Ascending aorta (tissue), 2 donors: ENCODE measurements around the gene EMSY. TPM values are rescaled to one million over a fixed set of nuclear protein-coding genes. Genes with fewer than 3 reads are reported as not detected.

ENCODE experiments used
- DNase-seq, 2 donors: peaks; one replicate each; pipeline ENCODE4 v3.0.0-alpha.2; 2019; ENCODE audit warnings: low spot score in 2 of 2
- H3K27ac ChIP-seq, 2 donors: fragments of 200-600 bp; sonication (generic); one replicate each; pipeline ENCODE4 v1.5.1; 2016 to 2017; ENCODE audit warnings: mild to moderate bottlenecking in 1 of 2
- H3K27me3 ChIP-seq: fragments of 200-600 bp; sonication (generic); one replicate; pipeline ENCODE4 v1.5.1; 2017
- H3K36me3 ChIP-seq, 2 donors: fragments of 200-600 bp; sonication (generic); one replicate each; pipeline ENCODE4 v1.5.1; 2016
- H3K4me1 ChIP-seq, 2 donors: fragments of 200-600 bp; sonication (generic); one replicate each; pipeline ENCODE4 v1.5.1; 2016 to 2017; ENCODE audit warnings: mild to moderate bottlenecking in 1 of 2
- H3K4me3 ChIP-seq, 2 donors: fragments of 200-600 bp; sonication (generic); one replicate each; pipeline ENCODE4 v1.5.1; 2016 to 2017; ENCODE audit warnings: mild to moderate bottlenecking in 1 of 2
- H3K9me3 ChIP-seq, 2 donors: fragments of 200-600 bp; sonication (generic); one replicate each; pipeline ENCODE4 v1.5.1; 2016
- CTCF ChIP-seq, 3 experiments: fragments of 200-600 bp in 2 of 3; fragments of 450-650 bp in 1 of 3; sonication (generic) in 2 of 3; IDR thresholded peaks; one replicate each; pipeline ENCODE4 v1.5.1; 2016 to 2019; ENCODE audit warnings: antibody characterized with exemption in 3 of 3, mild to moderate bottlenecking in 1 of 3, moderate library complexity in 1 of 3
- intact Hi-C: fragments of 100-400 bp; cut with DNase I; formaldehyde crosslinking; loops from one replicate; pipeline ENCODE4 v1.15.1; 2023
- total RNA-seq: library from RNA; depleted of rRNA; stranded (reverse); fragments of >200 nt; gene quantifications from one replicate; pipeline ENCODE4 v1.1.0, GENCODE V29; 2016

EMSY gene
- total RNA-seq, 1 donor from 2014 or later = 7.5 TPM

GRCh38 chr11:76587820-76588454 is 143.1 kb downstream of the EMSY start:
- Histone ChIP-seq H3K27me3 (no peaks in the 10 kb centered on the region), H3K4me3 (no peak overlapping the region), H3K36me3 (no peaks in the 10 kb centered on the region), H3K4me1 (no peaks in the 10 kb centered on the region), H3K27ac (peak overlapping the region; percentile 64 to 65), H3K9me3 (no peaks in the 10 kb centered on the region)
- intact Hi-C loops = no loop called here
- no peak for TF ChIP-seq CTCF (IDR thresholded peaks at IDR 0.05)
- DNase-seq = no peak

- DNase-seq = peak; percentile 36 to 79
These were observed 143.9 kb downstream of the EMSY start for GRCh38 chr11:76588455-76589325.

GRCh38 chr11:76589477-76589876 is 144.7 kb downstream of the EMSY start:
- Histone ChIP-seq H3K27me3 (no peaks in the 10 kb centered on the region), H3K4me3 (no peak overlapping the region), H3K36me3 (no peaks in the 10 kb centered on the region), H3K9me3 (no peaks in the 10 kb centered on the region), H3K4me1 (no peaks in the 10 kb centered on the region), H3K27ac (peak overlapping the region in 1 of 2 donors; percentile 65)
- no peak for DNase-seq
- TF ChIP-seq CTCF (IDR thresholded peaks at IDR 0.05) = no peak
- intact Hi-C loops = no loop called here

More at GRCh38 chr11:76588455-76589325, 143.9 kb downstream of the EMSY start:
- H3K27ac ChIP-seq = peak overlapping the region; percentile 64 to 65
- H3K4me3 ChIP-seq = no peak overlapping the region
- H3K36me3 ChIP-seq = no peaks in the 10 kb centered on the region
- H3K4me1 ChIP-seq = no peaks in the 10 kb centered on the region
- no peak for TF ChIP-seq CTCF (IDR thresholded peaks at IDR 0.05)
- intact Hi-C loops = no loop called here
- H3K27me3 ChIP-seq = no peaks in the 10 kb centered on the region
- no peaks in the 10 kb centered on the region for H3K9me3 ChIP-seq

- no peaks in the 10 kb centered on the region for H3K36me3 ChIP-seq
- H3K27ac ChIP-seq = no peak overlapping the region
- intact Hi-C loops = no loop called here
- DNase-seq = no peak
- no peaks in the 10 kb centered on the region for H3K27me3 ChIP-seq
- TF ChIP-seq CTCF (IDR thresholded peaks at IDR 0.05) = no peak
- no peaks in the 10 kb centered on the region for H3K9me3 ChIP-seq
- H3K4me1 ChIP-seq = no peaks in the 10 kb centered on the region
- H3K4me3 ChIP-seq = no peak overlapping the region
These were observed 145.4 kb downstream of the EMSY start for GRCh38 chr11:76589964-76590950.

GRCh38 chr11:76591416-76591815 is 146.6 kb downstream of the EMSY start:
- Histone ChIP-seq H3K36me3 (no peaks in the 10 kb centered on the region), H3K27ac (no peak overlapping the region), H3K9me3 (no peaks in the 10 kb centered on the region), H3K27me3 (no peaks in the 10 kb centered on the region), H3K4me1 (no peaks in the 10 kb centered on the region), H3K4me3 (no peak overlapping the region)
- DNase-seq = no peak
- intact Hi-C loops = no loop called here
- TF ChIP-seq CTCF (IDR thresholded peaks at IDR 0.05) = no peak
